ENCODE data around the gene HERPUD2. TPM values are rescaled to one million over a fixed set of nuclear protein-coding genes. Genes with fewer than 3 reads are reported as not detected.
"Not testable (repeated sequence)": the region's sequence is repeated elsewhere in the genome, so short reads cannot be mapped to it uniquely, and the experiment has no call there.

Gene HERPUD2
- total RNA-seq, 1 donor from 2014 or later = 31.8 TPM

- TF ChIP-seq CTCF (IDR thresholded peaks at IDR 0.05) = no peak
- Mint-ChIP-seq H3K4me1 (ENCODE audit: unreplicated experiment) (peaks cover 23% of the 10 kb centered on the region), H3K36me3 (ENCODE audit: unreplicated experiment) (no peaks in the 10 kb centered on the region), H3K27ac (ENCODE audit: unreplicated experiment) (no peak overlapping the region), H3K9me3 (ENCODE audit: unreplicated experiment) (no peaks in the 10 kb centered on the region), H3K4me3 (ENCODE audit: unreplicated experiment) (no peak overlapping the region), H3K27me3 (ENCODE audit: unreplicated experiment) (no peaks in the 10 kb centered on the region)
- no peak for DNase-seq (ENCODE audit: extremely low spot score, unreplicated experiment)
Measured at GRCh38 chr7:35700333-35700732, 5.4 kb upstream of the HERPUD2 start.

- Mint-ChIP-seq H3K4me1 (ENCODE audit: unreplicated experiment) (peaks cover 23% of the 10 kb centered on the region), H3K4me3 (ENCODE audit: unreplicated experiment) (no peak overlapping the region), H3K36me3 (ENCODE audit: unreplicated experiment) (no peaks in the 10 kb centered on the region), H3K9me3 (ENCODE audit: unreplicated experiment) (no peaks in the 10 kb centered on the region), H3K27ac (ENCODE audit: unreplicated experiment) (no peak overlapping the region), H3K27me3 (ENCODE audit: unreplicated experiment) (no peaks in the 10 kb centered on the region)
- DNase-seq (ENCODE audit: extremely low spot score, unreplicated experiment) = no peak
- no peak for TF ChIP-seq CTCF (IDR thresholded peaks at IDR 0.05)
Measured at GRCh38 chr7:35699796-35700305, 4.9 kb upstream of the HERPUD2 start.

GRCh38 chr7:35698382-35698781 lies 3.4 kb upstream of the HERPUD2 start:
- H3K9me3 Mint-ChIP-seq (ENCODE audit: unreplicated experiment); H3K4me3 Mint-ChIP-seq (ENCODE audit: unreplicated experiment); H3K36me3 Mint-ChIP-seq (ENCODE audit: unreplicated experiment); H3K27ac Mint-ChIP-seq (ENCODE audit: unreplicated experiment); DNase-seq (ENCODE audit: extremely low spot score, unreplicated experiment); H3K27me3 Mint-ChIP-seq (ENCODE audit: unreplicated experiment): not testable (repeated sequence)
- H3K4me1 Mint-ChIP-seq (ENCODE audit: unreplicated experiment) = peaks cover 31% of the 10 kb centered on the region

GRCh38 chr7:35697414-35698175 lies 2.7 kb upstream of the HERPUD2 start:
- Mint-ChIP-seq H3K36me3 (ENCODE audit: unreplicated experiment) (peaks cover 6% of the 10 kb centered on the region), H3K27ac (ENCODE audit: unreplicated experiment) (peak overlapping the region; percentile 53)
- TF ChIP-seq CTCF (IDR thresholded peaks at IDR 0.05) = no peak

GRCh38 chr7:35695987-35696386 lies 1.1 kb upstream of the HERPUD2 start:
- H3K4me3 Mint-ChIP-seq (ENCODE audit: unreplicated experiment) = peak overlapping the region; percentile 90
- H3K36me3 Mint-ChIP-seq (ENCODE audit: unreplicated experiment) = peaks cover 14% of the 10 kb centered on the region
- peaks cover 55% of the 10 kb centered on the region for H3K4me1 Mint-ChIP-seq (ENCODE audit: unreplicated experiment)
- peak overlapping the region; percentile 4 for H3K27ac Mint-ChIP-seq (ENCODE audit: unreplicated experiment)
- no peaks in the 10 kb centered on the region for H3K9me3 Mint-ChIP-seq (ENCODE audit: unreplicated experiment)
- DNase-seq (ENCODE audit: extremely low spot score, unreplicated experiment) = no peak
- TF ChIP-seq CTCF (IDR thresholded peaks at IDR 0.05) = no peak
- H3K27me3 Mint-ChIP-seq (ENCODE audit: unreplicated experiment) = no peaks in the 10 kb centered on the region

More at GRCh38 chr7:35697414-35698175, 2.7 kb upstream of the HERPUD2 start:
- H3K4me3 Mint-ChIP-seq (ENCODE audit: unreplicated experiment) = no peak overlapping the region
- H3K4me1 Mint-ChIP-seq (ENCODE audit: unreplicated experiment) = peaks cover 39% of the 10 kb centered on the region
- no peaks in the 10 kb centered on the region for H3K9me3 Mint-ChIP-seq (ENCODE audit: unreplicated experiment)
- H3K27me3 Mint-ChIP-seq (ENCODE audit: unreplicated experiment) = no peaks in the 10 kb centered on the region
- DNase-seq (ENCODE audit: extremely low spot score, unreplicated experiment) = no peak
